Osteoblast (primary cell): ENCODE measurements around the gene CTNNA2. TPM values are rescaled to one million over a fixed set of nuclear protein-coding genes. Genes with fewer than 3 reads are reported as not detected.

Source experiments
- DNase-seq: peaks from one replicate; pipeline ENCODE4 v3.0.0; 2011; ENCODE audit warnings: low spot score, mixed read lengths; ENCODE audit not compliant: insufficient read length; ENCODE audit errors: missing footprints
- H2AFZ ChIP-seq: 2 replicates; pipeline ENCODE4 v1.6.0; 2011; ENCODE audit warnings: mild to moderate bottlenecking, low read length
- H3K27ac ChIP-seq: 2 replicates; pipeline ENCODE4 v1.5.1; 2011; ENCODE audit warnings: mild to moderate bottlenecking, low read depth, low read length, moderate library complexity
- H3K27me3 ChIP-seq: 2 replicates; pipeline ENCODE4 v1.6.0; 2012; ENCODE audit warnings: mild to moderate bottlenecking, control low read depth, inconsistent platforms, low read length, moderate library complexity; ENCODE audit not compliant: insufficient read depth
- H3K36me3 ChIP-seq: 2 replicates; pipeline ENCODE4 v1.5.1; 2011; ENCODE audit warnings: mild to moderate bottlenecking, low read length, control low read depth, moderate library complexity; ENCODE audit not compliant: insufficient read depth
- H3K4me1 ChIP-seq: 2 replicates; pipeline ENCODE4 v1.5.1; 2011; ENCODE audit warnings: mild to moderate bottlenecking, low read length, control low read depth, moderate library complexity; ENCODE audit not compliant: insufficient read depth
- H3K4me2 ChIP-seq: 2 replicates; pipeline ENCODE4 v1.6.0; 2011; ENCODE audit warnings: mild to moderate bottlenecking, low read length; ENCODE audit not compliant: insufficient read depth
- H3K4me3 ChIP-seq: fragments of 200-600 bp; sonication (generic); 3 replicates; pipeline ENCODE4 v1.5.1; 2012; ENCODE audit warnings: mild to moderate bottlenecking, low read length, inconsistent platforms; ENCODE audit not compliant: insufficient read depth
- H3K79me2 ChIP-seq: 2 replicates; pipeline ENCODE4 v1.6.0; 2012; ENCODE audit warnings: mild to moderate bottlenecking, low read length, control low read depth, inconsistent platforms; ENCODE audit not compliant: insufficient read depth
- H3K9me3 ChIP-seq: 2 replicates; pipeline ENCODE4 v1.5.1; 2011; ENCODE audit warnings: low read depth, low read length, control low read depth
- H4K20me1 ChIP-seq: 2 replicates; pipeline ENCODE4 v1.6.0; 2012; ENCODE audit warnings: mild to moderate bottlenecking, low read length, control low read depth; ENCODE audit not compliant: insufficient read depth
- CTCF ChIP-seq: IDR thresholded peaks from 2 replicates; pipeline ENCODE4 v1.5.1; 2011; ENCODE audit warnings: mild to moderate bottlenecking, low read depth, low read length, moderate library complexity; ENCODE audit errors: extremely low read depth
- total RNA-seq: library from RNA; depleted of rRNA; stranded (reverse); fragments of >200 nt; gene quantifications from 2 replicates; pipeline ENCODE4 v1.2.3, GENCODE V29; 2012

The CTNNA2 gene
- total RNA-seq, 1 donor, result not detected

GRCh38 chr2:80074321-80075070 is 561.6 kb downstream of the CTNNA2 start:
- no peak for DNase-seq
- Histone ChIP-seq H3K9me3 (no peaks in the 10 kb centered on the region), H3K79me2 (no peaks in the 10 kb centered on the region), H2AFZ (no peak overlapping the region), H3K4me3 (no peak overlapping the region), H3K27ac (no peak overlapping the region), H3K4me1 (no peaks in the 10 kb centered on the region), H3K27me3 (no peaks in the 10 kb centered on the region), H3K36me3 (no peaks in the 10 kb centered on the region), H4K20me1 (no peaks in the 10 kb centered on the region), H3K4me2 (no peak overlapping the region)
- TF ChIP-seq CTCF, result no peak

DNA sequence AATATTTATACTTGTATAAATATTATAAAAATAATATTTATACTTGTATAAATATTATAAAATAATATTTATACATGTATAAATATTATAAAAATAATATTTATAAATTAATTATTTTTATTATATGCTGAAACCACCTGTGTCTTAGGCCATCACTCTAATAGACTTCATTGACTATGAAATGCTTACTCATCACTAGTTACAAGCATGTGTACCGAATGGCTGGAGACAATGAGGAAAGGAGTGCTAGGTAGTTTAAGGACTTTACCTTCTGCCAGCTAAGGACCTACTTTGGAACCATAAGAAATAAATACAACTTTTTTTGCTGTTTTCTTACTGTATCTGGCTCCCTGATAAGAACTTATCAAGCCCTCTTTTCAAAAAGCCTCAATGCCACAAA is 562.9 kb downstream of the CTNNA2 start:
- TF ChIP-seq CTCF, result no peak
- Histone ChIP-seq H3K4me3 (no peak overlapping the region), H3K4me1 (no peaks in the 10 kb centered on the region), H3K36me3 (no peaks in the 10 kb centered on the region), H4K20me1 (no peaks in the 10 kb centered on the region), H3K9me3 (no peaks in the 10 kb centered on the region), H3K27me3 (no peaks in the 10 kb centered on the region), H2AFZ (no peak overlapping the region), H3K27ac (no peak overlapping the region), H3K4me2 (no peak overlapping the region), H3K79me2 (no peaks in the 10 kb centered on the region)
- DNase-seq, result no peak

DNA sequence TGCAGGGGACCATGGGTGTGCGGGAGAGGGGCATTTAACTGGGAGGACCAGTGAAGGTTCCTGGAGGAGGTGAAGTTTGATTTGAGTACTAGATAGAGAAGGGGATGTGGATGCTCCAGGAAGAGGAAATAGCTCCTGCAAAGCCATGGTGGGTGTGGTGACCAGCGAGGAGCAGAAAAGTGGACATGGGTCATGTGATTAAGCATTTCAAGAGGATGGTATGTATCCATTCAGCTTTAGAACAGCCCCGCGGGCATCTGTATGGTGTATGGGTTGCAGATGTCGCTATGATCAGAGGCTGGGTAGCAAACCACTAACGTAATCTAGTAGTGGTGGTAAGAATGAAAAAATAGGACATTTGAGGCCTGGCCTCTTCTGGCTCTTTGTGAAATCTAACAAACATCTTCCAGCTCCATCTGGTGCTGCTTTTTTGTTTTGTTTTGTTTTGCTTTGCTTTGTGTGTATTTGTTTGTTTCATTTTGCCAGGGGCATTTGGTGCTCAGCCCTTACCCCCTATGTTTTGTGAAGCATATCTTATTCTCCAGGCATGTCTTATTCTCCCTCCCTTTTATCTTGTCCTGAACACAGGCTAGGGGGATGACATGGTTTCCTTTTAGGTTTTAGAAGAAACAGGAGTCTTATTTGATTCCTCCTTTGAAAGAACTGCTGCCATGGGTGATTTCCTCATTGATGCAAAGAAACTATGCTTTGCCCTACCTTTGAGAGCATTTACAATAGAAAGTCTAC is 565.6 kb downstream of the CTNNA2 start:
- Histone ChIP-seq H3K36me3 (no peaks in the 10 kb centered on the region), H3K4me2 (no peak overlapping the region), H4K20me1 (no peaks in the 10 kb centered on the region), H3K4me3 (no peak overlapping the region), H3K27ac (no peak overlapping the region), H3K79me2 (no peaks in the 10 kb centered on the region), H3K4me1 (no peaks in the 10 kb centered on the region), H3K27me3 (no peaks in the 10 kb centered on the region), H2AFZ (no peak overlapping the region), H3K9me3 (no peaks in the 10 kb centered on the region)
- no peak for TF ChIP-seq CTCF
- no peak for DNase-seq

- no peak overlapping the region for H3K4me3 ChIP-seq
- no peaks in the 10 kb centered on the region for H3K79me2 ChIP-seq
- no peaks in the 10 kb centered on the region for H3K27me3 ChIP-seq
- TF ChIP-seq CTCF, result no peak
- H3K9me3 ChIP-seq, result no peaks in the 10 kb centered on the region
- no peaks in the 10 kb centered on the region for H3K36me3 ChIP-seq
- no peak overlapping the region for H2AFZ ChIP-seq
- no peaks in the 10 kb centered on the region for H4K20me1 ChIP-seq
- H3K27ac ChIP-seq, result no peak overlapping the region
- no peaks in the 10 kb centered on the region for H3K4me1 ChIP-seq
- no peak for DNase-seq
- H3K4me2 ChIP-seq, result no peak overlapping the region
These were observed 568.1 kb downstream of the CTNNA2 start for GRCh38 chr2:80080957-80081356.
